A673 (cell line): Measurements from ENCODE around the gene CRHR1. TPM values are rescaled to one million over a fixed set of nuclear protein-coding genes. Genes with fewer than 3 reads are reported as not detected.

Experiments used
- BruUV-seq: library from RNA; stranded (reverse); fragments of 400-500 nt; replicated peaks from 2 replicates; lab custom pipeline; 2021; lab: Mats Ljungman, UMichigan
- CTCF ChIA-PET: fragments of 300-600 bp; sonication (Branson Sonifier 250); formaldehyde crosslinking; loops from one replicate; lab custom pipeline; 2022; ENCODE audit warnings: antibody characterized with exemption; lab: Charles Lee
- POLR2A ChIA-PET: fragments of 300-600 bp; sonication (Branson Sonifier 250); formaldehyde crosslinking; loops from one replicate; lab custom pipeline; 2022; ENCODE audit warnings: antibody characterized with exemption; ENCODE audit not compliant: low non-redundant PET; lab: Charles Lee
- DNase-seq: peaks from one replicate; pipeline ENCODE4 v3.0.0-alpha.2; 2015; ENCODE audit warnings: low spot score
- H3K27ac ChIP-seq: fragments of 200-600 bp; sonication (generic); 2 replicates; pipeline ENCODE4 v1.5.1; 2016; ENCODE audit warnings: mixed run types, low read depth, mild to moderate bottlenecking, mixed read lengths, antibody characterized with exemption, low read length; ENCODE audit not compliant: poor library complexity, severe bottlenecking
- H3K27me3 ChIP-seq: fragments of 200-600 bp; sonication (generic); replicated peaks from 2 replicates; pipeline ENCODE4 v1.6.1; 2017; ENCODE audit warnings: mixed run types, low read depth, mild to moderate bottlenecking, mixed read lengths, antibody characterized with exemption, low read length; ENCODE audit not compliant: insufficient read depth, poor library complexity
- H3K36me3 ChIP-seq: fragments of 200-600 bp; sonication (generic); 2 replicates; pipeline ENCODE4 v1.6.1; 2016; ENCODE audit warnings: mixed run types, mild to moderate bottlenecking, mixed read lengths, antibody characterized with exemption, low read length; ENCODE audit not compliant: insufficient read depth, poor library complexity, severe bottlenecking
- H3K4me1 ChIP-seq: fragments of 200-600 bp; sonication (generic); 2 replicates; pipeline ENCODE4 v1.6.1; 2017; ENCODE audit warnings: mixed run types, mild to moderate bottlenecking, mixed read lengths, antibody characterized with exemption, low read length; ENCODE audit not compliant: insufficient read depth, poor library complexity, severe bottlenecking
- H3K4me3 ChIP-seq: fragments of 200-600 bp; sonication (generic); 2 replicates; pipeline ENCODE4 v1.5.1; 2016; ENCODE audit warnings: low read depth, mixed run types, mild to moderate bottlenecking, mixed read lengths, low read length; ENCODE audit not compliant: poor library complexity, severe bottlenecking
- H3K9me3 ChIP-seq: fragments of 200-600 bp; sonication (generic); 2 replicates; pipeline ENCODE4 v1.6.1; 2016; ENCODE audit warnings: mixed run types, low read depth, mild to moderate bottlenecking, mixed read lengths, antibody characterized with exemption, low read length; ENCODE audit not compliant: poor library complexity, severe bottlenecking
- EZH2 ChIP-seq: fragments of 200-600 bp; sonication (generic); IDR thresholded peaks from 2 replicates; pipeline ENCODE4 v1.6.1; 2017; ENCODE audit warnings: borderline replicate concordance, low read depth, mild to moderate bottlenecking, mixed read lengths, antibody characterized with exemption, low read length; ENCODE audit not compliant: poor library complexity, severe bottlenecking
- intact Hi-C: fragments of 100-400 bp; cut with micrococcal nuclease; formaldehyde crosslinking; loops from one replicate; pipeline ENCODE4 v1.10.0; 2022; ENCODE audit not compliant: unreplicated experiment
- total RNA-seq: library from RNA; stranded (reverse); gene quantifications from 2 replicates; pipeline ENCODE4 v1.2.3, GENCODE V29; 2021
- TF ChIP-seq, protein P1 (sequence below): fragments of 300-800, 200-600 bp; sonication (generic); conservative IDR thresholded peaks from 2 replicates; pipeline ENCODE4 v1.5.1; 2017; ENCODE audit warnings: low read depth, mild to moderate bottlenecking, antibody characterized with exemption, low read length, moderate library complexity, mixed read lengths

CRHR1 gene
- total RNA-seq, 1 experiment from 2014 or later, result not detected

DNA sequence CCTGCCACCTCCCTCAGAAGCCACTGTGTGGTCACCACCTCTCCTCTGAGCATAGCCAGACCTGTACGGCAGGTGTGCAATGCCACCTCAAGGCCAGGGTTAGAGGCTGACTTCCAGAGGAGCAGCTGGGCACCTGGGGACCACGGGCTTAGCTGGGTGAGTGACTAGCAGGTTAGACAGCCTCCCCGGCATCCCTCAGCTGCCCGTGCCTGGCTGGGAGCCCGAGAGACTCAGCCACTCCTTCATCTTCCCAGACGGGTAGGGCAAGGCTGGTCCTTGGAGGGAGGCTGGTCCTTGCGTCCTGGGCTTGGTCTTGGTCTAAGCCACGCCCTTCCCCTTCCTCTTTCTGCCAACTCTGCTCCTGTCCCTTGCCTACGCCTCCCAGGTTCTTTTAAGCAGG lies 7.8 kb downstream of the CRHR1 start:
- H3K27me3 ChIP-seq, result peaks cover 12% of the 10 kb centered on the region
- intact Hi-C loops, result no loop called here
- no TSS peak for BruUV-seq
- DNase-seq, result no peak
- TF ChIP-seq EZH2, result no peak
- TF ChIP-seq, protein P1, sequence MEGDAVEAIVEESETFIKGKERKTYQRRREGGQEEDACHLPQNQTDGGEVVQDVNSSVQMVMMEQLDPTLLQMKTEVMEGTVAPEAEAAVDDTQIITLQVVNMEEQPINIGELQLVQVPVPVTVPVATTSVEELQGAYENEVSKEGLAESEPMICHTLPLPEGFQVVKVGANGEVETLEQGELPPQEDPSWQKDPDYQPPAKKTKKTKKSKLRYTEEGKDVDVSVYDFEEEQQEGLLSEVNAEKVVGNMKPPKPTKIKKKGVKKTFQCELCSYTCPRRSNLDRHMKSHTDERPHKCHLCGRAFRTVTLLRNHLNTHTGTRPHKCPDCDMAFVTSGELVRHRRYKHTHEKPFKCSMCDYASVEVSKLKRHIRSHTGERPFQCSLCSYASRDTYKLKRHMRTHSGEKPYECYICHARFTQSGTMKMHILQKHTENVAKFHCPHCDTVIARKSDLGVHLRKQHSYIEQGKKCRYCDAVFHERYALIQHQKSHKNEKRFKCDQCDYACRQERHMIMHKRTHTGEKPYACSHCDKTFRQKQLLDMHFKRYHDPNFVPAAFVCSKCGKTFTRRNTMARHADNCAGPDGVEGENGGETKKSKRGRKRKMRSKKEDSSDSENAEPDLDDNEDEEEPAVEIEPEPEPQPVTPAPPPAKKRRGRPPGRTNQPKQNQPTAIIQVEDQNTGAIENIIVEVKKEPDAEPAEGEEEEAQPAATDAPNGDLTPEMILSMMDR, result no peak
- POLR2A ChIA-PET, result no interaction called here
- H3K9me3 ChIP-seq, result no peaks in the 10 kb centered on the region
- H3K4me3 ChIP-seq, result no peak overlapping the region
- H3K36me3 ChIP-seq, result no peaks in the 10 kb centered on the region
- H3K27ac ChIP-seq, result no peak overlapping the region
- CTCF ChIA-PET, result no interaction called here
- H3K4me1 ChIP-seq, result no peaks in the 10 kb centered on the region

DNA sequence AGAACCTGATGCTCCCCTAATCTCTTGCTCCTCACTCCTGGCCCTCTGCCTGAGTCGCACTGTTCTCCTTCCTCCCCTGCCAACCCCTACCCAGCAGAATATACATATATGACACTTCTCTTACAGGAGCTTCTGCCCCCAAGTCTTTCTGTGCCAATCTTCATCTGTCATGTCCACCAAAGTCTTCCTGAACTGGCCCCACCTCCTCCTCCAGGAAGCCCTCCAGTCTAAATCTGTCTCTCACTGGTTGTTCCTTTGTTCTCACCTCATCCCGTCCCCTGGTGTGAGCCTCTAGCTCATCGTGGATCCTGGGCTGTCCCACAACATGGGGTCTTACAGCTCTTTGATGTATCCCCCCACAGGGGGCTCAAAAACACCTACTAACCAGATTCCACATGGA lies 8.3 kb downstream of the CRHR1 start:
- POLR2A ChIA-PET, result no interaction called here
- DNase-seq, result no peak
- Histone ChIP-seq H3K4me3 (no peak overlapping the region), H3K9me3 (no peaks in the 10 kb centered on the region), H3K27ac (no peak overlapping the region), H3K27me3 (peaks cover 12% of the 10 kb centered on the region), H3K36me3 (no peaks in the 10 kb centered on the region), H3K4me1 (no peaks in the 10 kb centered on the region)
- BruUV-seq, result no TSS peak
- CTCF ChIA-PET, result no interaction called here
- intact Hi-C loops, result no loop called here
- TF ChIP-seq, protein P1, result no peak
- TF ChIP-seq EZH2, result no peak

DNA sequence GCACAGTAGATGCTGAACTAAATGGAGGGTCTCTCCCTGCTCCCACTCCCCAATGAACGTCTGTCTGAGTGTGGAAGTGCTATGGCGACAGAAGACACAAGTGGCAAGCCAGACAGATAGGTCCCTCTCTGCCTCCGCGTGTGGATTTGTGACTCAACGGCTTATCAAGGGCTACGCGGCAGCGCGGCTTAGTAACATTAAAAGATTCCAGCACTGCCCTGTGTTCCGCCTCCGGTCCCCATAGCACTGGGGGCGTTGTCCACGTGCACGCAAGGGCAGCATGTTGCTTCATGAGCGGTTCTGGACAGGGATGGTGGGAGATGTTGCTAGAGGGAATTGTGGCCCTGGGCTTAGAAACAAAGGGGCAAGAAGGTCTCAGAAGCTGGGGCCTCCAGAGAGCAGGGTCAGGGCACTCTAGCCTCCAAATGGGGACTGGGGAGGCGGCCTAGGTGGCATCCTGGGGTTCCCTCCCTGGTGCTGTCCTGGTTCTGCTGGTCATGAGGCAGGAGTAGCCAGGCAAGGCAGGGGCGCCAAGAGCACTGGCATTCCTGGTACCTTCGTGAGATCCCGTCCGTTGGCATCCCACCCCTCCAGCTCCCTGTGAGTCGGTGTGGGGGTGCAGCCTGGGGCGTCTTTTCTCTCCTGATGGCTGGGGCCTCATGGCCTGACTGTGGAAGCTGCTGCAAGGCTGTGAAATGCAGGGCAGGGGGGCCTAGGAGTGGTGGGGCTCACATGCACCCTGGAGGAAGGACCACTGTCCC lies 9.1 kb downstream of the CRHR1 start:
- no TSS peak for BruUV-seq
- TF ChIP-seq, protein P1, result no peak
- TF ChIP-seq EZH2, result no peak
- H3K4me1 ChIP-seq, result no peaks in the 10 kb centered on the region
- H3K27ac ChIP-seq, result no peak overlapping the region
- no peak for DNase-seq
- CTCF ChIA-PET, result no interaction called here
- intact Hi-C loops, result no loop called here
- POLR2A ChIA-PET, result no interaction called here
- H3K27me3 ChIP-seq, result peaks cover 12% of the 10 kb centered on the region
- H3K36me3 ChIP-seq, result no peaks in the 10 kb centered on the region
- no peak overlapping the region for H3K4me3 ChIP-seq
- no peaks in the 10 kb centered on the region for H3K9me3 ChIP-seq
